GM23338 (cell line): Measurements from ENCODE around the gene TOR2A. TPM values are rescaled to one million over a fixed set of nuclear protein-coding genes. Genes with fewer than 3 reads are reported as not detected.
A peak's percentile ranks its signal among the peaks of the same experiment; 100 is the strongest.

Source experiments
- ATAC-seq: fragments of 200-7000 bp; cut with Tn5 transposase; 3 replicates; pipeline ENCODE4 v1.9.1; 2020
- DNase-seq: peaks from one replicate; pipeline ENCODE4 v3.0.0-alpha.2; 2015; ENCODE audit warnings: low spot score
- H2AFZ ChIP-seq: fragments of 200-600 bp; sonication (generic); 2 replicates; pipeline ENCODE4 v1.8.0; 2016; ENCODE audit warnings: antibody characterized with exemption, mild to moderate bottlenecking, moderate library complexity
- H3F3A ChIP-seq: fragments of 200-600 bp; sonication (generic); replicated peaks from 2 replicates; pipeline ENCODE4 v1.8.0; 2017; ENCODE audit warnings: antibody characterized with exemption, mixed run types, low read depth
- H3K27ac ChIP-seq: fragments of 200-600 bp; sonication (generic); 2 replicates; pipeline ENCODE4 v1.6.1; 2016; ENCODE audit warnings: low read depth
- H3K27me3 ChIP-seq: fragments of 200-600 bp; sonication (generic); 2 replicates; pipeline ENCODE4 v1.8.0; 2016; ENCODE audit warnings: mild to moderate bottlenecking, mixed run types, moderate library complexity; ENCODE audit not compliant: insufficient read depth
- H3K36me3 ChIP-seq: fragments of 200-600 bp; sonication (generic); 2 replicates; pipeline ENCODE4 v1.8.0; 2016; ENCODE audit warnings: mild to moderate bottlenecking; ENCODE audit not compliant: insufficient read depth
- H3K4me1 ChIP-seq: fragments of 200-600 bp; sonication (generic); 2 replicates; pipeline ENCODE4 v1.8.0; 2016; ENCODE audit warnings: mild to moderate bottlenecking, moderate library complexity; ENCODE audit not compliant: insufficient read depth
- H3K4me2 ChIP-seq: fragments of 200-600 bp; sonication (generic); 2 replicates; pipeline ENCODE4 v1.7.1; 2017; ENCODE audit warnings: mixed run types
- H3K4me3 ChIP-seq: fragments of 200-600 bp; sonication (generic); 2 replicates; pipeline ENCODE4 v1.6.1; 2016; ENCODE audit warnings: mixed run types
- H3K79me2 ChIP-seq: fragments of 200-600 bp; sonication (generic); replicated peaks from 2 replicates; pipeline ENCODE4 v1.8.0; 2017; ENCODE audit warnings: mild to moderate bottlenecking; ENCODE audit not compliant: insufficient read depth
- H3K9me2 ChIP-seq: fragments of 200-600 bp; sonication (generic); 2 replicates; pipeline ENCODE4 v1.8.0; 2017; ENCODE audit not compliant: insufficient read depth
- H4K20me1 ChIP-seq: fragments of 200-600 bp; sonication (generic); replicated peaks from 2 replicates; pipeline ENCODE4 v1.8.0; 2017; ENCODE audit warnings: mild to moderate bottlenecking; ENCODE audit not compliant: insufficient read depth
- H3K27ac Mint-ChIP-seq: 2 replicates; pipeline ENCODE4 v1.8.0; 2020; ENCODE audit warnings: inconsistent platforms, mild to moderate bottlenecking, moderate library complexity, mixed read lengths
- H3K27me3 Mint-ChIP-seq: 3 replicates; pipeline ENCODE4 v1.8.0; 2022; ENCODE audit warnings: low read depth, mild to moderate bottlenecking, moderate library complexity, mixed read lengths, inconsistent platforms; ENCODE audit not compliant: insufficient read depth, poor library complexity
- H3K36me3 Mint-ChIP-seq: 3 replicates; pipeline ENCODE4 v1.8.0; 2021; ENCODE audit warnings: low read depth, mild to moderate bottlenecking, inconsistent platforms, moderate library complexity, mixed read lengths
- H3K4me1 Mint-ChIP-seq: 3 replicates; pipeline ENCODE4 v1.8.0; 2020; ENCODE audit warnings: mild to moderate bottlenecking, inconsistent platforms, mixed read lengths
- H3K4me3 Mint-ChIP-seq: 3 replicates; pipeline ENCODE4 v1.8.0; 2021; ENCODE audit warnings: moderate library complexity, mild to moderate bottlenecking, inconsistent platforms, mixed read lengths
- H3K9me3 Mint-ChIP-seq: 3 replicates; pipeline ENCODE4 v1.8.0; 2020; ENCODE audit warnings: moderate library complexity, mild to moderate bottlenecking, inconsistent platforms, mixed read lengths
- CREB1 ChIP-seq: fragments of 250-450 bp; sonication (Bioruptor Pico); IDR thresholded peaks from 2 replicates; pipeline ENCODE4 v1.5.0; 2020; ENCODE audit warnings: low read depth, mild to moderate bottlenecking, moderate library complexity
- EZH2 ChIP-seq: fragments of 200-600 bp; sonication (generic); IDR thresholded peaks from one replicate; pipeline ENCODE4 v1.8.0; 2017; ENCODE audit warnings: antibody characterized with exemption, mild to moderate bottlenecking, low read depth; ENCODE audit not compliant: unreplicated experiment
- EZH2phosphoT487 ChIP-seq: fragments of 200-600 bp; sonication (generic); IDR thresholded peaks from one replicate; pipeline ENCODE4 v1.8.1; 2018; ENCODE audit warnings: antibody characterized with exemption; ENCODE audit not compliant: unreplicated experiment
- JUNB ChIP-seq: IDR thresholded peaks from one replicate; pipeline ENCODE4 v1.6.1; 2016; ENCODE audit warnings: antibody characterized with exemption; ENCODE audit not compliant: unreplicated experiment
- NANOG ChIP-seq: IDR thresholded peaks from 2 replicates; pipeline ENCODE4 v1.6.1; 2016; ENCODE audit warnings: antibody characterized with exemption, borderline replicate concordance
- POLR2AphosphoS5 ChIP-seq: IDR thresholded peaks from 2 replicates; pipeline ENCODE4 v1.6.1; 2016; ENCODE audit warnings: antibody characterized with exemption, low read depth
- STAT1 ChIP-seq: IDR thresholded peaks from one replicate; pipeline ENCODE4 v1.6.1; 2016; ENCODE audit warnings: antibody characterized with exemption; ENCODE audit not compliant: unreplicated experiment
- ZNF114 ChIP-seq: fragments of 250-450 bp; sonication (Bioruptor Pico); IDR thresholded peaks from 2 replicates; pipeline ENCODE4 v1.5.0; 2020; ENCODE audit warnings: mild to moderate bottlenecking, moderate library complexity
- ZNF331 ChIP-seq: fragments of 250-450 bp; sonication (Bioruptor Pico); IDR thresholded peaks from 2 replicates; pipeline ENCODE4 v1.5.0; 2020; ENCODE audit warnings: low read depth, mild to moderate bottlenecking, moderate library complexity
- polyA plus RNA-seq: library from polyadenylated mRNA; unstranded; fragments of >200 nt; fragmentation: Nextera tagmentation; extraction: Ambion mirVana; gene quantifications from 2 replicates; pipeline ENCODE4 v1.2.1, GENCODE V29; 2016
- total RNA-seq: library from RNA; depleted of rRNA; stranded (reverse); fragments of >200 nt; shearing (Covaris generic); gene quantifications from 2 replicates; pipeline ENCODE4 v1.2.3, GENCODE V29; 2014
- TF ChIP-seq, protein P1 (sequence below): IDR thresholded peaks from 2 replicates; pipeline ENCODE4 v1.6.1; 2016; ENCODE audit warnings: antibody characterized with exemption
- TF ChIP-seq, protein P2 (sequence below), 2 experiments: fragments of 200-600 bp in 1 of 2; sonication (generic) in 1 of 2; conservative IDR thresholded peaks; 2 replicates each; pipeline versions ENCODE4 v1.5.1 to v1.6.1; 2016 to 2017; ENCODE audit warnings: antibody characterized with exemption in 2 of 2, low read depth in 2 of 2, mild to moderate bottlenecking in 2 of 2, moderate library complexity in 1 of 2

TOR2A gene
- total and polyA plus RNA-seq, 2 experiments from 2014 or later, result 14.4 to 23.5 TPM

- Histone ChIP-seq H3K27ac (peak overlapping the region; percentile 15; the same call in 1 of the 2 replicates), H3K9me2 (peaks cover 3% of the 10 kb centered on the region; the same call in 1 of the 2 replicates), H3K4me1 (no peaks in the 10 kb centered on the region), H4K20me1 (0 out of 2 replicates have a peak, but pooled peaks cover 3% of the 10 kb centered on the region), H2AFZ (no peak overlapping the region), H3K79me2 (no peaks in the 10 kb centered on the region), H3K36me3 (peaks cover 5% of the 10 kb centered on the region; the same call in 1 of the 2 replicates), H3K27me3 (no peaks in the 10 kb centered on the region), H3K4me3 (no peak overlapping the region), H3K4me2 (no peak overlapping the region), H3F3A (no peaks in the 10 kb centered on the region)
- DNase-seq, result no peak
- no peak overlapping the region for H3K4me3 Mint-ChIP-seq
- H3K27me3 Mint-ChIP-seq, result peaks cover 2% of the 10 kb centered on the region
- peaks cover 31% of the 10 kb centered on the region for H3K36me3 Mint-ChIP-seq
- TF ChIP-seq ZNF114 (CRISPR knock-in tag) (no peak), JUNB (no peak), NANOG (no peak), ZNF331 (CRISPR knock-in tag) (no peak), EZH2phosphoT487 (no peak), CREB1 (CRISPR knock-in tag) (no peak), STAT1 (no peak), POLR2AphosphoS5 (no peak)
- TF ChIP-seq, protein P1, sequence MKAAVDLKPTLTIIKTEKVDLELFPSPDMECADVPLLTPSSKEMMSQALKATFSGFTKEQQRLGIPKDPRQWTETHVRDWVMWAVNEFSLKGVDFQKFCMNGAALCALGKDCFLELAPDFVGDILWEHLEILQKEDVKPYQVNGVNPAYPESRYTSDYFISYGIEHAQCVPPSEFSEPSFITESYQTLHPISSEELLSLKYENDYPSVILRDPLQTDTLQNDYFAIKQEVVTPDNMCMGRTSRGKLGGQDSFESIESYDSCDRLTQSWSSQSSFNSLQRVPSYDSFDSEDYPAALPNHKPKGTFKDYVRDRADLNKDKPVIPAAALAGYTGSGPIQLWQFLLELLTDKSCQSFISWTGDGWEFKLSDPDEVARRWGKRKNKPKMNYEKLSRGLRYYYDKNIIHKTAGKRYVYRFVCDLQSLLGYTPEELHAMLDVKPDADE, result no peak
- TF ChIP-seq, protein P2, sequence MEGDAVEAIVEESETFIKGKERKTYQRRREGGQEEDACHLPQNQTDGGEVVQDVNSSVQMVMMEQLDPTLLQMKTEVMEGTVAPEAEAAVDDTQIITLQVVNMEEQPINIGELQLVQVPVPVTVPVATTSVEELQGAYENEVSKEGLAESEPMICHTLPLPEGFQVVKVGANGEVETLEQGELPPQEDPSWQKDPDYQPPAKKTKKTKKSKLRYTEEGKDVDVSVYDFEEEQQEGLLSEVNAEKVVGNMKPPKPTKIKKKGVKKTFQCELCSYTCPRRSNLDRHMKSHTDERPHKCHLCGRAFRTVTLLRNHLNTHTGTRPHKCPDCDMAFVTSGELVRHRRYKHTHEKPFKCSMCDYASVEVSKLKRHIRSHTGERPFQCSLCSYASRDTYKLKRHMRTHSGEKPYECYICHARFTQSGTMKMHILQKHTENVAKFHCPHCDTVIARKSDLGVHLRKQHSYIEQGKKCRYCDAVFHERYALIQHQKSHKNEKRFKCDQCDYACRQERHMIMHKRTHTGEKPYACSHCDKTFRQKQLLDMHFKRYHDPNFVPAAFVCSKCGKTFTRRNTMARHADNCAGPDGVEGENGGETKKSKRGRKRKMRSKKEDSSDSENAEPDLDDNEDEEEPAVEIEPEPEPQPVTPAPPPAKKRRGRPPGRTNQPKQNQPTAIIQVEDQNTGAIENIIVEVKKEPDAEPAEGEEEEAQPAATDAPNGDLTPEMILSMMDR (conservative IDR thresholded peaks at IDR 0.05; ENCODE audit: low read depth in 2 of 2), result no peak
- no peak for ATAC-seq
- no peak overlapping the region for H3K27ac Mint-ChIP-seq
- no peaks in the 10 kb centered on the region for H3K9me3 Mint-ChIP-seq
- no peaks in the 10 kb centered on the region for H3K4me1 Mint-ChIP-seq
Observed at GRCh38 chr9:127684576-127684975, 50.5 kb downstream of the TOR2A start.

- peaks cover 3% of the 10 kb centered on the region; the same call in 1 of the 2 replicates for H3K9me2 ChIP-seq
- no peak overlapping the region for H3K4me3 ChIP-seq
- no peak overlapping the region for H2AFZ ChIP-seq
- peaks cover 2% of the 10 kb centered on the region for H3K27me3 Mint-ChIP-seq
- ATAC-seq (no peak), DNase-seq (no peak)
- no peaks in the 10 kb centered on the region for H3K4me1 ChIP-seq
- no peaks in the 10 kb centered on the region for H3K79me2 ChIP-seq
- H3K9me3 Mint-ChIP-seq, result no peaks in the 10 kb centered on the region
- no peak overlapping the region for H3K27ac ChIP-seq
- no peaks in the 10 kb centered on the region for H3K27me3 ChIP-seq
- peaks cover 29% of the 10 kb centered on the region for H3K36me3 Mint-ChIP-seq
- H3K4me3 Mint-ChIP-seq, result no peak overlapping the region
- no peaks in the 10 kb centered on the region for H4K20me1 ChIP-seq
- TF ChIP-seq EZH2, result no peak
- TF ChIP-seq CREB1 (CRISPR knock-in tag), result no peak
- no peak overlapping the region for H3K27ac Mint-ChIP-seq
- H3K4me1 Mint-ChIP-seq, result no peaks in the 10 kb centered on the region
- no peaks in the 10 kb centered on the region for H3F3A ChIP-seq
- H3K4me2 ChIP-seq, result no peak overlapping the region
- H3K36me3 ChIP-seq, result peaks cover 5% of the 10 kb centered on the region; the same call in 1 of the 2 replicates
Observed at GRCh38 chr9:127683723-127684122, 51.4 kb downstream of the TOR2A start.
